K562 treated with DMSO at 1 percent for 4 hours (cell line): ENCODE measurements around the gene SPG7. TPM values are rescaled to one million over a fixed set of nuclear protein-coding genes. Genes with fewer than 3 reads are reported as not detected.

Experiments
- total RNA-seq: library from RNA; unstranded; fragments of 300-600 nt; gene quantifications from 2 replicates; pipeline ENCODE4 v1.2.3, GENCODE V29; 2022; ENCODE audit not compliant: insufficient read depth

Gene SPG7
- 40.2 and 40.6 TPM in 2 replicates for total RNA-seq

GRCh38 chr16:89507834-89508590, at the start of gene SPG7:
TSS of gene SPG7 (plus strand) at chr16:89508403. CDS start at chr16:89508418, 15 bp downstream.

GRCh38 chr16:89490439-89491237, 17.6 kb upstream of the SPG7 start, which contains the start of gene ANKRD11:
TSS of gene ANKRD11 (minus strand) at chr16:89490561. CDS start at chr16:89317019, 173,542 bp downstream.

GRCh38 chr16:89560378-89561141, 52.4 kb downstream of the SPG7 start, which contains the start of gene RPL13:
TSS of gene RPL13 (plus strand) at chr16:89560682. CDS start at chr16:89560960, 278 bp downstream.

GRCh38 chr16:89575247-89576152, 67.3 kb downstream of the SPG7 start, which contains the start of gene CPNE7:
TSS of gene CPNE7 (plus strand) at chr16:89575758. CDS start at chr16:89575898, 140 bp downstream.

Other genes with a start within 250 kb of the SPG7 start
- 123 and 133 TPM in 2 replicates for gene ANKRD11, start 17.8 kb upstream of the SPG7 start, total RNA-seq
- gene RPL13, start 52.3 kb downstream of the SPG7 start, total RNA-seq, result 12,260 and 12,488 TPM in 2 replicates
- 4.5 and 11.7 TPM in 2 replicates for gene CPNE7, start 67.4 kb downstream of the SPG7 start, total RNA-seq
- not detected in 2 replicates for gene DPEP1, start 105.2 kb downstream of the SPG7 start, total RNA-seq
- 64.1 and 66.4 TPM in 2 replicates for gene CHMP1A, start 149.3 kb downstream of the SPG7 start, total RNA-seq
- 6.8 and 10.6 TPM in 2 replicates for gene SPATA33, start 149.4 kb downstream of the SPG7 start, total RNA-seq
- 20.9 and 29.9 TPM in 2 replicates for gene CDK10, start 178.3 kb downstream of the SPG7 start, total RNA-seq
- 7.7 and 8.0 TPM in 2 replicates for gene SPATA2L, start 193.3 kb downstream of the SPG7 start, total RNA-seq
- 11.8 and 13.3 TPM in 2 replicates for gene VPS9D1, start 212.5 kb downstream of the SPG7 start, total RNA-seq
- gene ZNF276, start 213.1 kb downstream of the SPG7 start, total RNA-seq, result 12.6 and 17.9 TPM in 2 replicates